ENCODE measurements around the gene NCLN. TPM values are rescaled to one million over a fixed set of nuclear protein-coding genes. Genes with fewer than 3 reads are reported as not detected.

Gene NCLN
- total and polyA plus RNA-seq, 7 donors: 15.4 to 86.1 (median 36.4) TPM

GRCh38 chr19:3208317-3209207 lies 22.8 kb downstream of the NCLN start:
- DNase-seq: no peak
- Histone ChIP-seq H3K4me1 (no peaks in the 10 kb centered on the region), H3K36me3 (ENCODE audit: insufficient read depth in 1 of 2, low read depth in 1 of 2) (peaks cover 0 to 47% of the 10 kb centered on the region in 2 donors), H3K4me3 (no peak overlapping the region), H3K27ac (no peak overlapping the region), H3K27me3 (ENCODE audit: insufficient read depth in 3 of 3, low read length in 2 of 3) (no peaks in the 10 kb centered on the region), H3K9me3 (no peaks in the 10 kb centered on the region)
- no peak for ATAC-seq
- intact Hi-C loops (cut with DNase I): no loop called here
- no peak for TF ChIP-seq CTCF (IDR thresholded peaks at IDR 0.05)
- 89 to 91% (median 90%) methylated on average over 32 to 33 of the region's 33 CpGs for WGBS, 3 donors

GRCh38 chr19:3210347-3211017 lies 24.8 kb downstream of the NCLN start:
- 35 to 42% (median 36%) methylated on average over 18 to 20 of the region's 20 CpGs for WGBS, 3 donors
- no peak overlapping the region for H3K27ac ChIP-seq
- H3K27me3 ChIP-seq (ENCODE audit: insufficient read depth in 3 of 3, low read length in 2 of 3): no peaks in the 10 kb centered on the region
- intact Hi-C loops (cut with DNase I): no loop called here
- peak; percentile 16 for TF ChIP-seq CTCF (IDR thresholded peaks at IDR 0.05)
- ATAC-seq: peak in 3 of 4 donors; percentile 57 to 72 (median 64)
- no peaks in the 10 kb centered on the region for H3K9me3 ChIP-seq
- no peak overlapping the region for H3K4me3 ChIP-seq
- H3K4me1 ChIP-seq: no peaks in the 10 kb centered on the region
- DNase-seq: peak; percentile 56 to 77
- H3K36me3 ChIP-seq (ENCODE audit: insufficient read depth in 1 of 2, low read depth in 1 of 2): peaks cover 0 to 28% of the 10 kb centered on the region in 2 donors

GRCh38 chr19:3211191-3211590 lies 25.5 kb downstream of the NCLN start:
- WGBS, 3 donors: 34 to 44% (median 37%) methylated on average over 12 of the region's 12 CpGs
- TF ChIP-seq CTCF (IDR thresholded peaks at IDR 0.05): no peak
- ATAC-seq: peak in 2 of 4 donors; percentile 6 to 29

GRCh38 chr19:3213159-3213558 lies 27.4 kb downstream of the NCLN start:
- TF ChIP-seq CTCF (IDR thresholded peaks at IDR 0.05): no peak
- no peak overlapping the region for H3K4me3 ChIP-seq
- 90 to 93% (median 91%) methylated on average over 7 of the region's 7 CpGs for WGBS, 3 donors
- H3K27ac ChIP-seq: no peak overlapping the region
- no peaks in the 10 kb centered on the region for H3K4me1 ChIP-seq
- no peak for ATAC-seq
- H3K27me3 ChIP-seq (ENCODE audit: insufficient read depth in 3 of 3, low read length in 2 of 3): peaks cover 0 to 3% (median 0%) of the 10 kb centered on the region in 3 donors
- intact Hi-C loops (cut with DNase I): no loop called here
- peaks cover 0 to 4% of the 10 kb centered on the region in 2 donors for H3K36me3 ChIP-seq (ENCODE audit: insufficient read depth in 1 of 2, low read depth in 1 of 2)
- H3K9me3 ChIP-seq: no peaks in the 10 kb centered on the region
- no peak for DNase-seq

More at GRCh38 chr19:3211191-3211590, 25.5 kb downstream of the NCLN start:
- no peaks in the 10 kb centered on the region for H3K9me3 ChIP-seq
- H3K4me1 ChIP-seq: no peaks in the 10 kb centered on the region
- no peak overlapping the region for H3K4me3 ChIP-seq
- H3K27me3 ChIP-seq (ENCODE audit: insufficient read depth in 3 of 3, low read length in 2 of 3): no peaks in the 10 kb centered on the region
- H3K36me3 ChIP-seq (ENCODE audit: insufficient read depth in 1 of 2, low read depth in 1 of 2): peaks cover 0 to 24% of the 10 kb centered on the region in 2 donors
- no peak for DNase-seq
- intact Hi-C loops (cut with DNase I): no loop called here
- H3K27ac ChIP-seq: no peak overlapping the region

All from psoas muscle (tissue), 8 donors.